Thyroid gland (tissue), 4 donors: ENCODE results near the gene MCCC1.

Experiments used
- CTCF ChIP-seq, 6 experiments: fragments of 200-600 bp in 3 of 6; fragments of 450-650 bp in 3 of 6; sonication (generic) in 3 of 6; IDR thresholded peaks; one replicate each; pipeline ENCODE4 v1.5.1; 2016 to 2019; ENCODE audit warnings: antibody characterized with exemption in 6 of 6, mild to moderate bottlenecking in 2 of 6, inconsistent platforms in 1 of 6, moderate library complexity in 1 of 6
- POLR2A ChIP-seq, 2 donors: fragments of 450-650 bp; IDR thresholded peaks; one replicate each; pipeline ENCODE4 v1.6.1; 2017; ENCODE audit warnings: antibody characterized with exemption in 2 of 2, mild to moderate bottlenecking in 2 of 2, moderate library complexity in 1 of 2

DNA sequence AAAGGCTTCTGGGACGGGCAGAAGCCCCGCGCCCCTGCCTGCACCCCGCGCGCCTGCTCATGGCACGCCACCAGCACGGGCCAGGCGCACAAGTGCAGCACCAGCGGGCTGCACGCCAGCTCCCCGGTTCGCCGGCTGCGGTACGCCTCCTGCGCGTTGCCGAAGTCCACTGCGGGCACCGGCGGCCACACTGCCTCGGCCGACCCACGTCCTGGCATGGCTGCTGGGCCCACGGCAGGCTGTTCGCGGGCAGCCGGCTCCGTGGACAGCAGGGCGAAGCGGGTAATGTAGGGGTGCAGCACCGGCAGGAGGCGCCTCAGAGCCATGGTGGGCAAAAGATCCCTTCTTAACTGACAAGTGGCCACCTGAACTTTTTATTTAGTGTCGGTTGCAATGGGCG, 34.8 kb downstream of the MCCC1 start:
- TF ChIP-seq CTCF (IDR thresholded peaks at IDR 0.05), result no peak
- no peak for TF ChIP-seq POLR2A (IDR thresholded peaks at IDR 0.05)
